A673 (cell line): ENCODE results near the gene EDEM1. TPM values are rescaled to one million over a fixed set of nuclear protein-coding genes. Genes with fewer than 3 reads are reported as not detected.

Source experiments
- BruUV-seq: library from RNA; stranded (reverse); fragments of 400-500 nt; replicated peaks from 2 replicates; lab custom pipeline; 2021; lab: Mats Ljungman, UMichigan
- CTCF ChIA-PET: fragments of 300-600 bp; sonication (Branson Sonifier 250); formaldehyde crosslinking; loops from one replicate; lab custom pipeline; 2022; ENCODE audit warnings: antibody characterized with exemption; lab: Charles Lee
- POLR2A ChIA-PET: fragments of 300-600 bp; sonication (Branson Sonifier 250); formaldehyde crosslinking; loops from one replicate; lab custom pipeline; 2022; ENCODE audit warnings: antibody characterized with exemption; ENCODE audit not compliant: low non-redundant PET; lab: Charles Lee
- DNase-seq: peaks from one replicate; pipeline ENCODE4 v3.0.0-alpha.2; 2015; ENCODE audit warnings: low spot score
- H3K27ac ChIP-seq: fragments of 200-600 bp; sonication (generic); 2 replicates; pipeline ENCODE4 v1.5.1; 2016; ENCODE audit warnings: mixed run types, low read depth, mild to moderate bottlenecking, mixed read lengths, antibody characterized with exemption, low read length; ENCODE audit not compliant: poor library complexity, severe bottlenecking
- H3K27me3 ChIP-seq: fragments of 200-600 bp; sonication (generic); replicated peaks from 2 replicates; pipeline ENCODE4 v1.6.1; 2017; ENCODE audit warnings: mixed run types, low read depth, mild to moderate bottlenecking, mixed read lengths, antibody characterized with exemption, low read length; ENCODE audit not compliant: insufficient read depth, poor library complexity
- H3K36me3 ChIP-seq: fragments of 200-600 bp; sonication (generic); 2 replicates; pipeline ENCODE4 v1.6.1; 2016; ENCODE audit warnings: mixed run types, mild to moderate bottlenecking, mixed read lengths, antibody characterized with exemption, low read length; ENCODE audit not compliant: insufficient read depth, poor library complexity, severe bottlenecking
- H3K4me1 ChIP-seq: fragments of 200-600 bp; sonication (generic); 2 replicates; pipeline ENCODE4 v1.6.1; 2017; ENCODE audit warnings: mixed run types, mild to moderate bottlenecking, mixed read lengths, antibody characterized with exemption, low read length; ENCODE audit not compliant: insufficient read depth, poor library complexity, severe bottlenecking
- H3K4me3 ChIP-seq: fragments of 200-600 bp; sonication (generic); 2 replicates; pipeline ENCODE4 v1.5.1; 2016; ENCODE audit warnings: low read depth, mixed run types, mild to moderate bottlenecking, mixed read lengths, low read length; ENCODE audit not compliant: poor library complexity, severe bottlenecking
- H3K9me3 ChIP-seq: fragments of 200-600 bp; sonication (generic); 2 replicates; pipeline ENCODE4 v1.6.1; 2016; ENCODE audit warnings: mixed run types, low read depth, mild to moderate bottlenecking, mixed read lengths, antibody characterized with exemption, low read length; ENCODE audit not compliant: poor library complexity, severe bottlenecking
- EZH2 ChIP-seq: fragments of 200-600 bp; sonication (generic); IDR thresholded peaks from 2 replicates; pipeline ENCODE4 v1.6.1; 2017; ENCODE audit warnings: borderline replicate concordance, low read depth, mild to moderate bottlenecking, mixed read lengths, antibody characterized with exemption, low read length; ENCODE audit not compliant: poor library complexity, severe bottlenecking
- intact Hi-C: fragments of 100-400 bp; cut with micrococcal nuclease; formaldehyde crosslinking; loops from one replicate; pipeline ENCODE4 v1.10.0; 2022; ENCODE audit not compliant: unreplicated experiment
- total RNA-seq: library from RNA; stranded (reverse); gene quantifications from 2 replicates; pipeline ENCODE4 v1.2.3, GENCODE V29; 2021
- TF ChIP-seq, protein P1 (sequence below): fragments of 300-800, 200-600 bp; sonication (generic); conservative IDR thresholded peaks from 2 replicates; pipeline ENCODE4 v1.5.1; 2017; ENCODE audit warnings: low read depth, mild to moderate bottlenecking, antibody characterized with exemption, low read length, moderate library complexity, mixed read lengths

Gene EDEM1
- total RNA-seq, 1 experiment from 2014 or later: 32.1 TPM

DNA sequence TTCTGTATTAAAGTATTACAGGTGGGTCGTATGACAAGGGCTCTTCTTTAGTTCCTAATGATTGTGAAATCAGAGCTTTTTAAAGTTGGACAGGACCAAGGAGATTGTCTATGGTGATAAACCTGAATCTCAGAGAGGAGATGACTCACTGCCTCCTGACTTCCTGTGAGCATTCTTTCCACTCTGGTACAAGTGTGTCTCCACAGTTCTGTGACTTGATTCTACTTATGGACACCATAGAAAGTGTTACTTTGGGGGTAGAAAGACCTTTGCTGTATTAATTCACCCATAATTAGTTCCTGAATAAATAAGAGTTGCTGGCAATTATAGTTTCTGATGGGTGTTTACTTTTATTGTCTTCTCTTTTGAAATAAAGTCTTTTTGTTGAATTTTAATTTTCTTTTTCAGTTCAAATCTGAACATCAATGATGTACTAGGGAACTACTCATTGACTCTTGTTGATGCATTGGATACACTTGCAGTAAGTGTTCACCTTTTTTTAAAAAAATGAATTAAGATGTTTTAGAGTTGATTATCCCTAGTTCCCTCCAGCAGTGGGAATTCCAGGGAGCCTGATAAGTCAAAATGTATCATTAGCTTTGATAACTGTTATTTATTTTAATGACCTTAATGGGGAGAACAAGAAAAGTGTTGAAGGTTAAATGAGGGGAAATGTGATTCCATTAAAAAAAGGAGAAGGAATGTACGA lies 7.4 kb downstream of the EDEM1 start:
- Histone ChIP-seq H3K4me3 (no peak overlapping the region), H3K4me1 (peaks cover 63% of the 10 kb centered on the region), H3K27me3 (no peaks in the 10 kb centered on the region), H3K27ac (no peak overlapping the region), H3K36me3 (peaks cover 16% of the 10 kb centered on the region), H3K9me3 (no peaks in the 10 kb centered on the region)
- intact Hi-C loops: no loop called here
- DNase-seq: peak; percentile 74
- TF ChIP-seq, protein P1, sequence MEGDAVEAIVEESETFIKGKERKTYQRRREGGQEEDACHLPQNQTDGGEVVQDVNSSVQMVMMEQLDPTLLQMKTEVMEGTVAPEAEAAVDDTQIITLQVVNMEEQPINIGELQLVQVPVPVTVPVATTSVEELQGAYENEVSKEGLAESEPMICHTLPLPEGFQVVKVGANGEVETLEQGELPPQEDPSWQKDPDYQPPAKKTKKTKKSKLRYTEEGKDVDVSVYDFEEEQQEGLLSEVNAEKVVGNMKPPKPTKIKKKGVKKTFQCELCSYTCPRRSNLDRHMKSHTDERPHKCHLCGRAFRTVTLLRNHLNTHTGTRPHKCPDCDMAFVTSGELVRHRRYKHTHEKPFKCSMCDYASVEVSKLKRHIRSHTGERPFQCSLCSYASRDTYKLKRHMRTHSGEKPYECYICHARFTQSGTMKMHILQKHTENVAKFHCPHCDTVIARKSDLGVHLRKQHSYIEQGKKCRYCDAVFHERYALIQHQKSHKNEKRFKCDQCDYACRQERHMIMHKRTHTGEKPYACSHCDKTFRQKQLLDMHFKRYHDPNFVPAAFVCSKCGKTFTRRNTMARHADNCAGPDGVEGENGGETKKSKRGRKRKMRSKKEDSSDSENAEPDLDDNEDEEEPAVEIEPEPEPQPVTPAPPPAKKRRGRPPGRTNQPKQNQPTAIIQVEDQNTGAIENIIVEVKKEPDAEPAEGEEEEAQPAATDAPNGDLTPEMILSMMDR: no peak
- no peak for TF ChIP-seq EZH2
- POLR2A ChIA-PET: no interaction called here
- BruUV-seq: no TSS peak
- CTCF ChIA-PET: no interaction called here

DNA sequence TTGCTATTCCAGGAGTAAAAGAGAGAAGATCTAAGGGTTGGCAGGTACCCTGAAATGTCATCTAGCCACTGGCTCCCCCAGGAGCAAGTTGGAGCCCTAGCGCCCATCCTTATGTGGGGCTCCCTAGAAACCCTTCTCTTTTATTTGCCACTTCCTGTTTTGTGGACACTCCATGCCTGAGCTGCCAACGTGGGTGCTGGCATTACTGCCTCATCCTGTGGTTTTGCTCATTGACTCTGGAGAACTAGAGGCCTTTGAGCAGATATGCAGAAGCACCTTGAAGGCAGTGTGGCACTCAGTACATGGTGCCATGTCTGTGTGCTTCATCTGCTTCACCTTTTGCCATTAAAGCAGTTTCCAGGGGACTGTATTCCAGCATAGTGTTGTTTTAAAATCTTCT lies 8.1 kb downstream of the EDEM1 start:
- Histone ChIP-seq H3K9me3 (no peaks in the 10 kb centered on the region), H3K27me3 (no peaks in the 10 kb centered on the region), H3K27ac (peak overlapping the region; percentile 39), H3K4me3 (no peak overlapping the region), H3K4me1 (peaks cover 63% of the 10 kb centered on the region), H3K36me3 (peaks cover 22% of the 10 kb centered on the region)
- no peak for DNase-seq
- ChIA-PET CTCF (no interaction called here), POLR2A (no interaction called here)
- TF ChIP-seq, protein P1: no peak
- no peak for TF ChIP-seq EZH2
- intact Hi-C loops: no loop called here
- no TSS peak for BruUV-seq

DNA sequence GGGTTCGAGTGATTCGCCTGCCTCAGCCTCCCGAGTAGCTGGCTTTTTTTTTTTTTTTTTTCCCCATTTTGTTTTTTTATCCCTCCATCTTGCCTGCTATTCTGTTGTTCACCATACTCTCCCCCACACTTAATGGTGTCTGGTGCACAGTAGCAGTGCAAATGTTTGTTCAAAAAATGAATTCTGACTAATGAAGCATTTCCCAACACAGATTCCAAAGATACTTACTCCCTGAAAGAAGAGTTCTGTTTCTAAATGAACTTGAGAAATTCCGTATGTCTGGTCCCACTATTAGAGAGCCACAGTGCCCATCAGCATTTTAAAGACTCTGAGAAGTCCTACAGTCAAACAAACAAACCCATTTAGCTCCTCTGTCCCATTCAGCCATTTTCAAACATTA lies 9.5 kb downstream of the EDEM1 start:
- no peak overlapping the region for H3K4me3 ChIP-seq
- H3K9me3 ChIP-seq: no peaks in the 10 kb centered on the region
- H3K27ac ChIP-seq: peak overlapping the region; percentile 80
- BruUV-seq: no TSS peak
- TF ChIP-seq, protein P1: no peak
- TF ChIP-seq EZH2: no peak
- CTCF ChIA-PET: no interaction called here
- intact Hi-C loops: no loop called here
- peaks cover 70% of the 10 kb centered on the region for H3K4me1 ChIP-seq
- no peak for DNase-seq
- H3K36me3 ChIP-seq: peaks cover 32% of the 10 kb centered on the region
- POLR2A ChIA-PET: interaction anchor here (0.6 kb wide), 3 partner anchors 9 to 48 kb away, joined by 3 to 6 read pairs (median 3); no protein-coding TSS in a partner anchor
- no peaks in the 10 kb centered on the region for H3K27me3 ChIP-seq
